ENCODE data around the gene USP25. TPM values are rescaled to one million over a fixed set of nuclear protein-coding genes. Genes with fewer than 3 reads are reported as not detected.

The USP25 gene
- total RNA-seq, 4 donors from 2014 or later = 37.4 to 107 (median 69.2) TPM

DNA sequence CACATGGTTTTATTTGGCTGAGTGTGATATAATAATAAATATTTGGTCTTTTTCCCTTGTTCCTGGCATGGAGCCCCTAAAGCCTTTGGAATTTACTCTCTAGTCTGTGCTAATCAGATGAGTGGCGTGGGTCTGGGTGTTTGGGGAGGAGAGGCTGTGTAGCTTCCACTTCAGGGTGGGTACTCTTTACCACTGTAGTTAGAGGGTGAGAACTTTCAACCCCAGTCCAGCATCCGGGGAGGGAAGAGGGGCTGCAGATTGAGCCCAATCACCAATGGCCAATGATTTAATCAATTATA lies 20.0 kb downstream of the USP25 start:
- no peak for TF ChIP-seq EP300 (IDR thresholded peaks at IDR 0.05; ENCODE audit: low read depth)
- TF ChIP-seq POLR2A (IDR thresholded peaks at IDR 0.05) = no peak
- TF ChIP-seq, protein P1, sequence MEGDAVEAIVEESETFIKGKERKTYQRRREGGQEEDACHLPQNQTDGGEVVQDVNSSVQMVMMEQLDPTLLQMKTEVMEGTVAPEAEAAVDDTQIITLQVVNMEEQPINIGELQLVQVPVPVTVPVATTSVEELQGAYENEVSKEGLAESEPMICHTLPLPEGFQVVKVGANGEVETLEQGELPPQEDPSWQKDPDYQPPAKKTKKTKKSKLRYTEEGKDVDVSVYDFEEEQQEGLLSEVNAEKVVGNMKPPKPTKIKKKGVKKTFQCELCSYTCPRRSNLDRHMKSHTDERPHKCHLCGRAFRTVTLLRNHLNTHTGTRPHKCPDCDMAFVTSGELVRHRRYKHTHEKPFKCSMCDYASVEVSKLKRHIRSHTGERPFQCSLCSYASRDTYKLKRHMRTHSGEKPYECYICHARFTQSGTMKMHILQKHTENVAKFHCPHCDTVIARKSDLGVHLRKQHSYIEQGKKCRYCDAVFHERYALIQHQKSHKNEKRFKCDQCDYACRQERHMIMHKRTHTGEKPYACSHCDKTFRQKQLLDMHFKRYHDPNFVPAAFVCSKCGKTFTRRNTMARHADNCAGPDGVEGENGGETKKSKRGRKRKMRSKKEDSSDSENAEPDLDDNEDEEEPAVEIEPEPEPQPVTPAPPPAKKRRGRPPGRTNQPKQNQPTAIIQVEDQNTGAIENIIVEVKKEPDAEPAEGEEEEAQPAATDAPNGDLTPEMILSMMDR (IDR thresholded peaks at IDR 0.05) = no peak
- no peak for TF ChIP-seq POLR2AphosphoS5 (IDR thresholded peaks at IDR 0.05)
- Histone ChIP-seq H3K27me3 (no peaks in the 10 kb centered on the region), H3K4me1 (peaks cover 24 to 70% (median 46%) of the 10 kb centered on the region in 4 donors), H3K27ac (peak overlapping the region in 1 of 4 donors; percentile 42), H3K4me3 (no peak overlapping the region), H3K9me3 (no peaks in the 10 kb centered on the region), H3K36me3 (no peaks in the 10 kb centered on the region)
- DNase-seq = no peak
- in situ Hi-C loops (cut with MboI; ENCODE audit: low pct_ligation_motif_present in 1 of 4, low pct_unique_long_range_greater_than_20kb in 1 of 4, low sequenced_read_pairs in 3 of 4) = loop anchor here in 1 of 4 donors (25.0 kb wide), 1 partner anchor 688 kb away; the partner anchor contains the start of gene NRIP1
- WGBS, 2 donors (ENCODE audit: low coverage in 1 of 2) = 59% methylated on average over 2 of the region's 2 CpGs; no CpG with 5 or more reads in 1 of the 2 donors
- intact Hi-C loops (cut with DNase I; ENCODE audit: low total_unique reads) = no loop called here

DNA sequence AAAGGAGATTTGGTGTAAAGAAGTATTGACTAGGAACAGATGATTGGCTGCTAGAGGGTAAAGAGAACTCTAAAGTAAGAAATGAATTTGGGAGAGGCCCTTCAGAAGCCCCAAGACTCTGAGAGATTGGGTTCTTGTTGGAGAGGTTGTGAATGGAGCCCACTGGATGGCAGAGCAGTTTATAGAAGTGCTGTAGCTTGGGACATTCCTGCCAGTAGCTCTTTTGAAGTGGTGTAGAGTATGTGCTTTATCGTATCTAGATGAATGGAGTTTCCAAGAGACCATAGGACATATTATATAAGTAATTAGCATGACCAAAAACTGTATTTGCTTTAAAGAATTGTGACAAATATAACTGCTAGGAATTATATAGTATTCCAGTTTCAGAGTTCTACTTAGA lies 21.3 kb downstream of the USP25 start:
- in situ Hi-C loops (cut with MboI; ENCODE audit: low pct_ligation_motif_present in 1 of 4, low pct_unique_long_range_greater_than_20kb in 1 of 4, low sequenced_read_pairs in 3 of 4) = no loop called here
- intact Hi-C loops (cut with DNase I; ENCODE audit: low total_unique reads) = no loop called here
- no peak overlapping the region for H3K4me3 ChIP-seq
- no peaks in the 10 kb centered on the region for H3K27me3 ChIP-seq
- no peaks in the 10 kb centered on the region for H3K9me3 ChIP-seq
- TF ChIP-seq POLR2A (IDR thresholded peaks at IDR 0.05) (no peak), POLR2AphosphoS5 (IDR thresholded peaks at IDR 0.05) (no peak), EP300 (IDR thresholded peaks at IDR 0.05; ENCODE audit: low read depth) (no peak)
- TF ChIP-seq, protein P1 (IDR thresholded peaks at IDR 0.05) = no peak
- 60 to 71% methylated on average over 1 of the region's 1 CpG for WGBS, 2 donors (ENCODE audit: low coverage in 1 of 2)
- H3K4me1 ChIP-seq = peaks cover 31 to 76% (median 53%) of the 10 kb centered on the region in 4 donors
- no peaks in the 10 kb centered on the region for H3K36me3 ChIP-seq
- no peak for DNase-seq
- no peak overlapping the region for H3K27ac ChIP-seq

DNA sequence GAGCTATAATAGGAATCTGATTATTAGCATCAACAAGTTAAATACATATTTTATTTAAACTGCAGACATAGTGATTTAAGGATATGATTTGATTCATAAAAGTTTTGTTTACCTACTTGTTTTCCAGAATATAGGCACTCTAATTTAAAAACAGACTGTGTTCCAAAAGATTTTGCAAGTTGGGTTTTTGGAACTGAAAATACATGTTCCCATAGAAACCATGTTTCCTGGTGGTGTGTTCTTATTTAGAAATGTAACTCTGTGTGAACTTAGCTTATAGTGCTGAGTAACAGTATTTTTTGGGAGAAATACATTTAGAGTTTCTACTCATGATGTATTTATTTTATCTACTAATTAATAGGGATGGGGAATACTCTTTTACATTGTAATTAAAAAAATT lies 21.8 kb downstream of the USP25 start:
- no peak for TF ChIP-seq POLR2AphosphoS5 (IDR thresholded peaks at IDR 0.05)
- TF ChIP-seq, protein P1 (IDR thresholded peaks at IDR 0.05) = no peak
- no peak for TF ChIP-seq EP300 (IDR thresholded peaks at IDR 0.05; ENCODE audit: low read depth)
- TF ChIP-seq POLR2A (IDR thresholded peaks at IDR 0.05) = no peak
- Histone ChIP-seq H3K27ac (no peak overlapping the region), H3K4me1 (peaks cover 31 to 75% (median 54%) of the 10 kb centered on the region in 4 donors), H3K36me3 (no peaks in the 10 kb centered on the region), H3K9me3 (no peaks in the 10 kb centered on the region), H3K27me3 (no peaks in the 10 kb centered on the region), H3K4me3 (no peak overlapping the region)
- no peak for DNase-seq
- intact Hi-C loops (cut with DNase I; ENCODE audit: low total_unique reads) (no loop called here), in situ Hi-C loops (cut with MboI; ENCODE audit: low pct_ligation_motif_present in 1 of 4, low pct_unique_long_range_greater_than_20kb in 1 of 4, low sequenced_read_pairs in 3 of 4) (no loop called here)

DNA sequence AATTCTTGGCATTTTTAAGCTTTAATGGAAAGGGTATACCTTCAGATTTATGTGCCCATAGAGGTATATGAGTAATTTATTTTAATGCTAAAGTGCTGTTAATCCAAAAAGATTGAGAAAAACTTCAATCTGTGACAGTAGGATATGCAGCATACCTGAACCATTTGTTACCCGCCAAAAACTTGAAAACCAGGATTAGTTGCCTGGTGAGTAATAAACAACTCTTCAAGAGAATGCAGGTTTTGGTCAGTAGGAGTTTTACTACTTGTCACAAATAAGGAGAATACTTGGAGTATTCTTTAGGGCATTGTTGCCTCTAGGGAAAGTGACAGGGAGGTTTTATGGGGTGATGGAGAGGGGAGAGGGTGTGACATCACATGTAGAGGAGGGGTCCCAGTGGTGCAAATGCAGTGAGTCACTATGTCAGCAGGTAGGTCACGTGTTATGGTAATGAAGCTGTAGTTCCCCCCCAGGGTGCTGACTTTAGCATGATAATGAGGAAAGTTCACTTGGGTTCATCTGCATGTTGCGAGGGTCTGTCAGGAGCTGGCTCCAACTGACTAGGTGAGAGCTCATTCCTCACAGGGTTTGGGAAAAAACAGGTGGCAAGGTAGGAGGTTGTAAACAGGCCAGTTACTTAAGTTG lies 23.1 kb downstream of the USP25 start:
- intact Hi-C loops (cut with DNase I; ENCODE audit: low total_unique reads) = no loop called here
- no peak for DNase-seq

More for the DNA sequence above, 23.1 kb downstream of the USP25 start:
- Histone ChIP-seq H3K27ac (no peak overlapping the region), H3K36me3 (no peaks in the 10 kb centered on the region), H3K4me3 (no peak overlapping the region), H3K4me1 (peaks cover 31 to 73% (median 54%) of the 10 kb centered on the region in 4 donors), H3K27me3 (no peaks in the 10 kb centered on the region), H3K9me3 (no peaks in the 10 kb centered on the region)
- in situ Hi-C loops (cut with MboI; ENCODE audit: low pct_ligation_motif_present in 1 of 4, low pct_unique_long_range_greater_than_20kb in 1 of 4, low sequenced_read_pairs in 3 of 4) = no loop called here
- WGBS, 2 donors (ENCODE audit: low coverage in 1 of 2) = 71 to 89% methylated on average over 2 to 3 of the region's 3 CpGs
- TF ChIP-seq POLR2A (IDR thresholded peaks at IDR 0.05) (no peak), POLR2AphosphoS5 (IDR thresholded peaks at IDR 0.05) (no peak), EP300 (IDR thresholded peaks at IDR 0.05; ENCODE audit: low read depth) (no peak)
- TF ChIP-seq, protein P1 (IDR thresholded peaks at IDR 0.05) = no peak
